ENCODE data around the gene FAM174C.

Gene FAM174C

DNA sequence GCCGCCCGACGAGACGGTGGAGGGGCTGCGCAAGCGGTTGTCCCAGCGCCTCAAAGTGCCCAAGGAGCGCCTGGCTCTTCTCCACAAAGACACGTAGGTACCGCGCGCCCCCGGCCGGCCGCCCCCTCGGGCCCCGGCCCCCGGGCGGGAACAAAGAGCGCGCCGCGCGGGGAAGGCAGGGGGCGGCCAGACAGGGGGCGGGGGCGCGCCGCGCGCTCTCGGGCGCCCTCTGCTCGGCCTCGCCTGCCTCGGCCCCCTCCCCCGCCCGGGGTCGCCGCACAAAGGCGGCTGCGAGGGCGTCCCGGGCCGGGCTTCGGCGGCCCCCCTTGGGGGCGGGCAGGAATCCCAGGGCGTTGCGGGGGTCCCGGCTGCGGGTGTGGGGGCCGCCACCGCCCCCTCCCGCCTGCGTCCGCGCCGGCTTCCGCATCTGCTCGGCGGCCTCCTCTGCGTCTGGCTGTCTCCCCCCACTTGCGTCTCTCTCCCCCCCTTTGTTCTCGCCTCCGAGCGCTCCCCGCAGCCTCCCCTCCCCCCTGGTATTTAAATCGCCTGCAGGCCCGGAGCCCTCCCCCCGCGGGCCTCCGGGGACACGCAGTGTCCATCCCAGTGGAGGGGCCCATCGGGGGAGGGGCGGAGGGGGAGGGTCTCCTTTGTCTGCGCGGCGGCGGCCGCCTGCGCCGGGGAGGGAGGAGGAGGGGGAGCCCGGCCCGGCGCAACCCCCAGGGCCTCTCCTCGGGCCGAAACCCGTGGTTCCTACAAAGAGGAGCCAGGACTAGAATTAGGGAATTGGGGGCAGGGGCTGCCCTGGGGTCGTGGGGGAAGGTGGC is 24.7 kb upstream of the FAM174C start:
- DNase-seq (ENCODE audit: low read depth) = no peak

DNA sequence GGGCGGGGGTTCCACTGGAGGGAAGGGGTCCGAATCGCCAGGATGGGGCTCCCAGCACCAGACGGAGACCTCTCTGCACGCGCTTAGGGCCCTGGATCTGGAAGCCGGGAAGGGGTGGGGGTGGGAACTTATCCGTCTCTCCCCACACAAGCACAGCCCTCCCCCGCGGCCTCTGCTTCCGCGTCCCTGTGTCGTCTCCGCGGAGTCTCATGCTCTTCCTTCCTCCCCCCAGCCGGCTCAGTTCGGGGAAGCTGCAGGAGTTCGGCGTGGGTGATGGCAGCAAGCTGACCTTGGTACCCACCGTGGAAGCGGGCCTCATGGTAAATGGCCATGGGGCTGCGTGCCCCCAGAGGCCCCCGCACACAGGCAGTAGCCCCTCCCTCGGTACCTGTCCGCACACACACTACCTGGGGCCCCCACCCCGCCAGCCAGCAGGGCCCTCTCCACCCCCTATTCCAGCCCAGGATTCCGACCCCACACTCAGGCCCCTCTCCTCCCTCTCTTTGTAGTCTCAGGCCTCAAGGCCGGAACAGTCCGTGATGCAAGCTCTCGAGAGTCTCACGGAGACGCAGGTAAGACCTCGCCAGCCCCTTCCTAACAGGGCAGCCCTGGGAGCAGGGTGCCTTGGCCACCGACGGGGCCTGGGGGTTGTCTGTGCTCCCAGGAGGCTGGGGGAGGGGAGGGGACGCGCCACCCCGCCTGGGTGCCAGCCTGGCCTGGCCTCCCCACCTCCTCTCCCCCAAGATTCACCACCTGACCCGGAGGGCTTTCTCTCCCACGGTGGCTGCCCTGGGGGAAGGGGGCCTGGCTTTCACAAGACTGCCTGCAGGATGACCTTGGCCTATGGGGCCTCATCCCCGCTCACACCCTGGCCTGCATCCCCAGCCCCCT is 23.8 kb upstream of the FAM174C start:
- no peak for DNase-seq (ENCODE audit: low read depth)

DNA sequence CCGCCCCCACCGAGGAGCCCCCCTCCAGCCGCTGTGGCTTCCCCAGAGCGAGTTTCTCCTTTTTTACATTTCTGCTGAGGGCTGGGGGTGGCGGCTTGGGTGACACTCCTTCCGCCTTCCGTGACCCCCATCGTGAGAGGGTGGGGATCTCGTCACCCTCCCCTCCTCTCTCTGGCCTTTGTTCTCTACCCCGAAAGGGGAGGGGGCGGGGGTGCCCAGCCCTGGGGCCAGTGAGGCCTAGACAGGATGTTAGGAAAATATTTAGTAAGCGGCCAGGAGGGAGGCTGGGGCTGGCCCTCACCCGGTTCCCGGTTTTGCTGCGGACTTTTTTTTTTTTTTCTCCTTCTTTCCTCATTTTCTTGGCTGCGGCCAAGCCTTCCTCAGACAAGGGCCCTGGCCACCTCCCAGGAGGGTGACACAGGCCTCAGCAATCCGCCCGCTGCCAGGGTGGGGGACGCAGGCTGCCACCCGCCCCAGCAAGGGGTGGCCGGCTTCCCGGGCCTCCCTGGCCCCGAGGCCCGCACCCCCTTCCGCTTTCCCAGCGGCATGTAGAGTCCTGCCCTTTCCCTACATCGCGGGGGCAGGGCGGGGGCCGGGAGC is 23.0 kb upstream of the FAM174C start:
- no peak for DNase-seq (ENCODE audit: low read depth)

DNA sequence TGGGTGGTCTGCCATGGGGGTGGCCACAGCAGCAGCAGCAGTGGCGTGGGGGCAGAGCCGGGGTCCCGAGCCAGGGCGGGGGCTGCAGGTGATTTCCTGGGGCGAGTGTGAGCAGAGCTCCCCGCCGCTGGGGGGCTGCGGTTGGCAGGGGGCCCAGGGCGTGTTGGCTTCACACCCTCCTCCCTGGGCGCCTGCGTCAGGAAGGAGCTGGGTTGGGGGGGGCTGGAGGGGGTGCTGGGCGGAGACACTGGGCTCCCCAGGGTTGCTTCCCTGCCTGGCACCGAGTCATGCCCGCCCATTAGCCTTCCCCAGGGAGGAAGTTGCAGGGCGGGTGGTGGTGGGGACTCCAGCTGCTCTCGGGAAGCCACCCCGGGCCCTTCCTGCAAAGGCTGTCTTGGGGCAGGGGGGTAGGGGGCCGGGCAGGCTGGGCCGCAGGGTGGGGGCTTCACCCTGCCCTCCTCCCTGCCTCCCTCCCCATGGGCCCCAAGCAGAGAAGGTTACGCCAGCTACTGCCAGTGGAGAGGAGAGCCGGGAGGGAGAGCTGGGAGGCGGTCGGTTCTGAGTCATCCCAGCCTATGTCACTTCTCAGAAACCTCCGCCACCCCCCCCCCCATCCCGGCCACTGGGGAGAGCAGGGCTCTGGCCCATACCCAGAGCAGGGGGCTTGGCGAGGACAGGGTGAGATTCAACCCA is 22.4 kb upstream of the FAM174C start:
- no peak for DNase-seq (ENCODE audit: low read depth)

DNA sequence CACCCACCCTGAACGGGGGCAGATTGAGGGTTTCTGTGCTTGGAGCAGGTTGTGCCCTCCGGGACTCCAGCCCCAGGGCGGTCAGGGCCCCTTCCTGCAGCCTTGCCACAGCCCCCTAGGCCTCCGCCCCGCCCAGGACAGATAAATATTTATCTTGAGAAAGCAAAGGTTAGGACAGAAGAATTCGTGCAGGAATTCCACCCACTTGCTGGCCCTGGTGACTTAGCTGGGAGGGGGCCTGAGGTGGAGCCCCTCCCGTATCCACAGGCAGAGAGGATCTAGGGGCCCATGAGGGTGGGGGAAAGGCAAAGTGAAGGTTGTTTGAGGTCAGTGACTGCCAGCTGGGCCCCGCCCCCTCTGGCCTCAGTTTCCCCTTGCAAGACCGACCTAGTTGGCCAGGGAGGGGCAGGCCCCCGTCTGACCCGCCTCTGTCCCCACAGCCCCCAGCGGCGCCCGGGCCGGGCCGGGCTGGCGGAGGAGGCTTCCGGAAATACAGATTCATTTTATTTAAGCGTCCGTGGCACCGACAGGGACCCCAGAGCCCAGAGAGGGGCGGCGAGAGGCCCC is 21.7 kb upstream of the FAM174C start:
- DNase-seq (ENCODE audit: low read depth) = no peak

DNA sequence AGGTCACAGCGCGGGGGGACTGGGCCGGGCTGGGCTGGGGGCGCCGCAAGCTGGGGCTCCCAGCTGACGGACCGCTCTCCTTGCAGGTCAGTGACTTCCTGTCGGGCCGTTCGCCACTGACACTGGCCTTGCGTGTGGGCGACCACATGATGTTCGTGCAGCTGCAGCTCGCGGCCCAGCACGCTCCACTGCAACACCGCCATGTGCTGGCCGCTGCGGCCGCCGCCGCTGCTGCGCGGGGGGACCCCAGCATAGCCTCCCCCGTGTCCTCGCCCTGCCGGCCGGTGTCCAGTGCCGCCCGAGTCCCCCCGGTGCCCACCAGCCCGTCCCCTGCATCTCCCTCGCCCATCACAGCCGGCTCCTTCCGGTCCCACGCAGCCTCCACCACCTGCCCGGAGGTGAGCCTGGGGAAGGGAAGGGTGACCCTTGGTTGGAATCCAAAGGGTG is 21.2 kb upstream of the FAM174C start:
- DNase-seq (ENCODE audit: low read depth) = no peak

DNA sequence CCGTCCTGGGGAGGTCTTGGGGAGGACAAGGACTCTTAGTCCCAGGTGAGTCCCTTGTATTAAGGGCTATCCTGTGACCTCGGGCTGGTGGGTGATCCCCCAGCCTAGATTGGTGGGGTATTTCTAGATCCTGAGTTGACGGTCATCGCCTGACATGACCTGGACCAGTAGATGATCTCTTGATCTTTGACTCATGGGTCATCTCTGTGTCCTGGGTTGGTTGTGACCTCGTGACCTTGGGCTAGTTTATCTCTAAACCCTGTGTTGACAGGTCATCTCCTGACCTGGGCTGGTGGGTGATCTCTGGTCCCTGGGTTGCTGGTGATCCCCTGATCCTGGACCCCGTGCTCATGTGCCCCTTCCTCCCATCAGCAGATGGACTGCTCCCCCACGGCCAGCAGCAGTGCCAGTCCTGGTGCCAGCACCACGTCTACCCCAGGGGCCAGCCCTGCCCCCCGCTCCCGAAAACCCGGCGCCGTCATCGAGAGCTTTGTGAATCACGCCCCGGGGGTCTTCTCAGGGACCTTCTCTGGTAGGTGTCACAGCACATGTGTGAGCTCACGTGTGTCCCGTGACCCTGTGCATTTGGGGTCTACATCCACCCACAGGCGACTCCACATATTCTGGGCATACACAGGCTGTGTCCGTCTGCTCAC is 20.7 kb upstream of the FAM174C start:
- no peak for DNase-seq (ENCODE audit: low read depth)

DNA sequence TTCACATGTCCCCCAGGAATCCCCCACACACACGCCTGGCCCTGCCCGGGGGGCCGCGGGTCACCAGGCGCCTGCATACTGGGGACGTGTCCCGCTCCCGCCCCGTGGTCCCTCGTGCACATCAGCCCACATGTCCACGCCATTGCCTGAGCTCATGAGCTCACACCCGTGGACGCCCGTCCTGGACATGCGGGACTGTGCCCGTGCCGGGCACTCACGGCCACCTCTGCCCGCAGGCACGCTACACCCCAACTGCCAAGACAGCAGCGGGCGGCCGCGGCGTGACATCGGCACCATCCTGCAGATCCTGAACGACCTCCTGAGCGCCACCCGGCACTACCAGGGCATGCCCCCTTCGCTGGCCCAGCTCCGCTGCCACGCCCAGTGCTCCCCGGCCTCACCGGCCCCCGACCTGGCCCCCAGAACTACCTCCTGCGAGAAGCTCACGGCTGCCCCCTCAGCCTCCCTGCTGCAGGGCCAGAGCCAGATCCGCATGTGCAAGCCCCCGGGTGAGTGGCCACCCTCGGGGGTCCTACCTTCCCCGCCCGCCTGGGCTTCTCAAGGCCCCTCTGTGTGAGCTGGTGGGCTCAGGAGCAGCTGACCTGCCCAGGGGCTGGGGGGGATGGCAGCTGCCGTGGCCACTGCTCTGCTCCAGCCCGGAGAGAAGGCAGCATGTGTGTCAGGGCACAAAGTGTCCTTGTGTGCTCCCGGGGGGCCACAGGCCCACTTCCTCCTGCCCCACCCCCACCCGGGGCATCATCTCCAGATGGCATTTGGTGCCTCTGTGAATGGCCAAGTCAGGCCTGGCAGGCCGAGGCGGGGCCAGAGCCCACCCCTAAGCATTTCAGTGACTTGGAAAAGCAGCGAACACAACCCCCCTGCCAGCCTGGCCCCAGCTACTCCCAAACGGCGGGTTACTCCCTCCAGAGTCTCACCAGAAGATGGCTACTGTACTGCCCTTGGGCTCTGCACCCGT is 19.9 kb upstream of the FAM174C start:
- DNase-seq (ENCODE audit: low read depth) = no peak

DNA sequence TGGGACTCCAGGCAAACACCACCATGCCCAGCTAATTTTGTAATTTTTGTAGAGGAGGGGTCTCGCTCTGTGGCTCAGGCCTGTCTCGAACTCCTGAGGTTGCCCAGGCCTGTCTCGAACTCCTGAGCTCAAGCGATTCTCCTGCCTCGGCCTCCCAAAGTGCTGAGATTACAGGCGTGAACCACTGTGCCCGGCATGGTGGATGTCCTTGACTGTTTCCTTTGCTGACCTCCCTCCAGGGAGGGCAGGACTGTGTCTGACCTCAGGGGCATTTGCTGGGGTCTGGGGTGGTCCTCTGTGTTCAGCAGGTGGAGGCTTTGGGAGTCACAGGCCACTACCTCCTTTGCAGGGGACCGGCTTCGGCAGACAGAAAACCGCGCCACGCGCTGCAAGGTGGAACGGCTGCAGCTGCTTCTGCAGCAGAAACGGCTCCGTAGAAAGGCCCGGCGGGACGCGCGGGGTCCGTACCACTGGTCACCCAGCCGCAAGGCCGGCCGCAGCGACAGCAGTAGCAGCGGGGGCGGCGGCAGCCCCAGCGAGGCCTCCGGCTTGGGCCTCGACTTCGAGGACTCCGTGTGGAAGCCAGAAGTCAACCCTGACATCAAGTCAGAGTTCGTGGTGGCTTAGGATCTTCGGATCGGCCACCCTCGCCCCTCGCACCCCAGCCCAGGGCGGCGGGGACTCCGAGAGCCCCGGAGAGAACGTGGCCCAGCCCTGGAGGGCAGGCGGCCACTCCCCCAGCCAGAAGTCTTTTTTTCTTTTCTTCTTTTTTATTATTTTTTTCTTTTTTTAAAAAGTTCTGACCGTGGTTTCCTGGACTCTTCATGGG is 18.5 kb upstream of the FAM174C start:
- no peak for DNase-seq (ENCODE audit: low read depth)

DNA sequence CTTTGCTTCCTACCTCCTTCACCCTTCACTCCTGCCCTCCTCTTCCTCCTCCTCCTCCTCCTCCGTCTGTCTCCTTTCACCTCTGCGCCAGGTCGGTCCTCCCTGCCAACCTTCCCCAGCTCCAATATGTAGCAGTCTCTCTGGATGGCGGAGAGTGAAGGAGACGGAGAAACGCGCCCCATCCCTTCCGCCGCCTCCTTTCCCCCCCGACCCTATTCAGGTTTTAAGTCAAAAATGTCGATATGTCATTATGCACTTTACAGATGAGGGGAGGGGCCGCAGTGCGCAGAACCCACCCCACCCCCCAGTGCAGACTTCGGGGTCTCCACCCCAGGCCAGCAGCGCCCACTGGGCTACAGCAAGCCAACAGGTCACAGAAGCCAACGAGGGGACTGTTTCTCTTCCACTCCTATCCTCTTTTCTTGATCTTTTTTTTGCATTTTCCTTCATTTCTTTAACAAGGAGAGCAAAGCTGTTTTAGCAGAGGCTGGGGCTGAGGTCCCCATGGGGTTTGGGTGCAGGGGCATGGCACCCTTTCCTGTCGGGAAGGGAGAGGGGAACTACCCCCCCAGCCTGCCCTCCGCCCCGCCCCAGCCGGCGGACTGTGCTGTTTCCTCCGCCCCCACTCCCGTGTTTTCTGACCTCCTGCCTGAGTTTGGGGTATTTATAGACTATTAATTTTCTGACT is 17.7 kb upstream of the FAM174C start:
- DNase-seq (ENCODE audit: low read depth) = no peak

DNA sequence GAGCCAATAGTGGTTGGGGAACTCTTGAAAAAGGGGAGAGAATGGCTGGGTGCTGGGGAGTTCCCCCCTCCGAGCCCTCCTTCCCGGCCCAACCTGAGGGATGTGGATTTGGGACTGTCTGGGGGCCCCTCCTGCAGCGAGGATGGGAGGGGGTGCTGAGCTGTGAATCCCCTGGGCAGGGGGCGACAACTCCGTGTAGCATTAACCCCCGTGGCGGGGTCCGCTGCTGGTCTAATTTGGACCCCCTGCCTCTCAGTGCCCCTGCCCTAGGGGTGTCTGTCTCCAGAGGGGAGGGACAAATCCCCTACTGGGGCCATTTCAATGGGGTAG is 17.2 kb upstream of the FAM174C start:
- no peak for DNase-seq (ENCODE audit: low read depth)

DNA sequence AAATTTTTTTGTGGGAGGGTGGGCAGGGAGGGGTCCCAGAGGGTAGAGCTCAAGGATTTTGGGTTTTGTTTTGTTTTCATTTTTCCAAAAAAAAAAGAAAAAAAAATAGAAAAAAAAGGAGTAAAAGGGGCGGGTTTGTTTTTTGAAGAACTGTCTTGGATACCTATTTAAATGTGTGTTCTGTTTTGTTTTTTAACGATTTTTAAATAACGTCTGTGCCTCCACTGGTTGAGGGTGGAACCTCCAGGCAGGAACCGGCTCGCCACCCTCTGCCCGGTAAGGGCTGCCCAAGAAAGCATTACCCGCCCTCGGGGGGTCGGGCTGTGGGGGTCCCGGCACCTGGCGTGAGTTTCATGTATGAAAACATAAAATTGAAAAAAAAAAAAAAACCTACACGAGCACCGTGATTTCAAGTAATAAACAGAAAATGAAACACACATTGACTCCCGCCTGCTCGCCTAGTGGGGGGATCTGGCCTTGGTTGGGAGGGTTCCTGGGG is 16.6 kb upstream of the FAM174C start:
- no peak for DNase-seq (ENCODE audit: low read depth)

DNA sequence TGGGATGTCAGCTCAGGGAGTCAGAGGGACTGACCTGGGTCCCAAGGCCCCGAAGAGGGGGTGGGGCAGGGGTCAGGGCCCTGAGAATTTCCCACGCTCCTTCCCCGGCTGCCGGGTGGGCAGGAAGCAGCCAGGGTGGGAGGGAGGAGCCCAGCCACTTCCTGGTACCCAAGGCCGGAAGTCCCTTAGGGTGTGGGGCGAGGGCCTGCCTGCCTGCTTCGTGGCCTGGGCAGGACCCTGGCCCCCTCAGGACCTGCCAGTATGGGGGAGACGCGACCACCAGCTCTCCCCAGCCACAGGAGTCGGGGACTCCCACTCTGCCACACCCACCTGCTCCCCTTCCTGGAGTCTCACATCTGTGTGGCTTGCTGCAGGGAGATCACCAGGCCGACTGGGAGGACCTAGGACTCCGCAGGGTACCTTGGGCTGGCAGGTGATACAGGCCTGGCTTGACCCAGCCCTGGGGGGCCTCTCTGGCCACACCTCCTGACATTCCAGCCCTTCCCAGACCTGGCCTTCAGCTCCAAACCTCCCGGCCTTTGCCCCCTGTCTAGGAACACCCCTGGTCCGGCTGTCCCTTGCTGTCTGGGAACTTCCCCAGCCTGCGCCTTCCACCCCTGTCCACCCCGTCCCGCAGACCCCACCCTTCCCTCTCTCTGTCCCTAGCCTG is 16.0 kb upstream of the FAM174C start:
- DNase-seq (ENCODE audit: low read depth) = no peak

DNA sequence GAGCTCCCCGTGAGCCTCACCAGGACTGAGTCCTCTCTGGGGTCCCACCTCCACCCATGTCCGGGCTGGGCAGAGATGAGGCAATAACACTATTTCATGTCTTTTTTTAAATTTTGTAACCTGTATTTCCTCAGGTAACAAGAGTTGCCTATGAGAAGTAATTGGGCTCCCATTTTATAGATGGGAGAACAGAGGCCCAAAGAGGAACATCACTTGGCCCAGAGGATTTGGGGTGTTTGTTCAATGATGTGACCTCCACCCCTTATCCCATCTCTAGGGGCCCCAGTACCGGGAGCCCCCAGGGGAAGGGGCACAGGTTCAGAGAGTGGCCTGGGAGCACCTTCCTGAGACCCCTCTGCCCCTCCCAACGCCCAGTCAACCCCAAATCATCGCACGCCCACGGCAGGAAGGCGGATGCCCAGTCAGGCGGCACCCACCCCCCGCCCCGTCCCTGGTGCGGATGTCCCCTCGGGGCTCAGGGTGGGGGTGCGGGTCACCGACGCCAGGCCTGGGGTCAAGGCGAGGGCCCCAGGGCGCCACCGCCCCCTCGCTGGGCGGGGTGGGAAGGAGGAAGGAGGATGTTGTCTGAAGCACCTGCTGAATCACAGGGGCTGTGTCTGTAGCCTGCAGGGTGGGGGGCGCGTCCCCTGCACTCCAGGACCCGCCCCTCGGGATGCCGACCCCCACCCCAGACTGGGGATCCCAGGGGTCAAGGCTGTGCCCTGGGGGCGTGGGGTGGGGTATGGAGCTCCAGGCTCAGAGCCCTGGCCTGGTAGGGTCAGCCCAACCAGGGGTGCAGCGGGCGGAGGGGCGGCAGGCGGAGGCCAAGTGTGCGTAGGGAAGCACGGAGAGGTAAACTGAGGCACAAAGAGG is 15.2 kb upstream of the FAM174C start:
- no peak for DNase-seq (ENCODE audit: low read depth)

DNA sequence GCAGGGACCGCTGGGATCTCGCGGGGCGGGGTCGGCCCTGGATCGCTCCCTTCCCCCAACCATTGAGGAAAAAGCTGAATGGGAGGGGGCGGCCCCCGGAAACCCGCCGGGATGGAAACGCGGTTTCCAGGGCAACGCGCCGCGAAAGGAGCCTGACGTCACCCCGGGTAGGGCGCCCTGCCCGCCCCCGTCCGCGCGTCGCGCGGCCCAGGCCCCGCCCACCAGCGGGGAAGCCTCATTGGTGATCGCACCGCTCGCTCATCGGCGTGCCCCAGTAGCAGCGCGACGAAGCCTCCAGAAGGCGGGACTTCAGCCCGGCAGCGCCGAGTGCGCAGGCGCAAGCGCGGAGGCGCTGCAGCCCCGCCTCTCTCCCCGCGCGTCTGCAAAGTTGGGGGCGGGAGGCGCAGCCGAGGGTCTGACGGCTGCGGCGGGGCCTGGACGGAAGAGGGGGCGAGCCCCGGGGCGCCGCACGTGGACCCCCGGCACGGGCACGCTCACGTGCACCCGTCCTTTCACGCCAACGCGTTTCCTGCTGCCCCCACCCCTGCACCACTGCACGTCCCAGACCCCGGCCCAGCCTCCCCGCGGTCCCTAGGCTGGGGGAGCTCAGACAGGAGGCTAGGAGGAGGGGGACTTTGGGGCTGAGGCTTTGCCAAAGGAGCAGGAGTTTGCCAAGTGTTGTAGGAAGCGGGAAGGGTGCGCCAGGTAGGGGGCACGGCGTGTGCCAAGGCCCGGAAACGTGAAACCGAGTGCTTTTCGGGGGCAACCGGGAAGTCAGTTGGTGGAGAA is 14.4 kb upstream of the FAM174C start:
- DNase-seq (ENCODE audit: low read depth) = no peak

DNA sequence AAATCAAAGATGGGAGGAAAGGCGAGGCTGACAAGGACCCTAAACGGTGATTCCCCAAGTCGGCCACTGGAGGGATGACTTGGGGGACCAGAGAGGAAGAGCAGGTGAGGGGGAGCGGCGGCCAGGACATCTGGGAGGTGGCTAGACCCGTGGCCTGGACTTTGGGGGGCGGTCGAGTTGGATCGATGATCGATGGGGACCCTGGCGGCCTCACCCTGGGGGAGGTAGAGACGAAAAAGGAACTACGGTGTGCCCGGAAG is 13.9 kb upstream of the FAM174C start:
- no peak for DNase-seq (ENCODE audit: low read depth)

All from HS-5 (cell line).